Brain microvascular endothelial cell (primary cell): ENCODE results near the gene CHADL.
A peak's percentile ranks its signal among the peaks of the same experiment; 100 is the strongest.

Source experiments
- DNase-seq: peaks from one replicate; pipeline ENCODE4 v3.0.0-alpha.2; 2020
- H3K27ac ChIP-seq: fragments of 250-450 bp; sonication (Bioruptor Pico); 2 replicates; pipeline ENCODE4 v1.5.1; 2020; ENCODE audit warnings: mild to moderate bottlenecking, moderate library complexity
- H3K27me3 ChIP-seq: fragments of 250-450 bp; sonication (Bioruptor Pico); replicated peaks from 2 replicates; pipeline ENCODE4 v1.5.1; 2020; ENCODE audit warnings: mild to moderate bottlenecking
- H3K36me3 ChIP-seq: fragments of 250-450 bp; sonication (Bioruptor Pico); replicated peaks from 2 replicates; pipeline ENCODE4 v1.5.1; 2020; ENCODE audit warnings: mild to moderate bottlenecking
- H3K4me3 ChIP-seq: 2 replicates; pipeline ENCODE4 v1.5.1; 2011; ENCODE audit warnings: low read depth, mild to moderate bottlenecking, control low read depth, low read length, moderate library complexity
- CTCF ChIP-seq: IDR thresholded peaks from 2 replicates; pipeline ENCODE4 v1.5.1; 2011; ENCODE audit warnings: low read depth, mild to moderate bottlenecking, moderate library complexity, low read length, control low read depth, inconsistent platforms; ENCODE audit errors: missing control alignments
- in situ Hi-C: cut with HindIII; loops from 2 replicates; pipeline ENCODE4 v1.10.0; 2017; ENCODE audit warnings: low sequenced_read_pairs, low pct_ligation_motif_present

CHADL gene

GRCh38 chr22:41198027-41198580, 42.6 kb downstream of the CHADL start:
- in situ Hi-C loops: no loop called here
- Histone ChIP-seq H3K36me3 (no peaks in the 10 kb centered on the region), H3K27me3 (no peaks in the 10 kb centered on the region), H3K27ac (no peak overlapping the region), H3K4me3 (peak overlapping the region; percentile 77)
- TF ChIP-seq CTCF: peak; percentile 16
- no peak for DNase-seq

- peak; percentile 26 for TF ChIP-seq CTCF
- DNase-seq: peak; percentile 28
- Histone ChIP-seq H3K36me3 (no peaks in the 10 kb centered on the region), H3K27me3 (no peaks in the 10 kb centered on the region), H3K4me3 (peak overlapping the region; percentile 77), H3K27ac (no peak overlapping the region)
- in situ Hi-C loops: no loop called here
Observed at GRCh38 chr22:41197038-41197972, 43.4 kb downstream of the CHADL start.

- no peak for DNase-seq
- Histone ChIP-seq H3K4me3 (no peak overlapping the region), H3K27me3 (no peaks in the 10 kb centered on the region), H3K36me3 (no peaks in the 10 kb centered on the region), H3K27ac (no peak overlapping the region)
- TF ChIP-seq CTCF: no peak
- in situ Hi-C loops: no loop called here
Observed at GRCh38 chr22:41193829-41194228, 46.9 kb downstream of the CHADL start.

- H3K4me3 ChIP-seq: no peak overlapping the region
- DNase-seq: no peak
- TF ChIP-seq CTCF: no peak
- no peak overlapping the region for H3K27ac ChIP-seq
- in situ Hi-C loops: no loop called here
- no peaks in the 10 kb centered on the region for H3K36me3 ChIP-seq
- H3K27me3 ChIP-seq: no peaks in the 10 kb centered on the region
Observed at GRCh38 chr22:41191467-41191866, 49.3 kb downstream of the CHADL start.

GRCh38 chr22:41184679-41185078, 56.1 kb downstream of the CHADL start:
- no peak for TF ChIP-seq CTCF
- Histone ChIP-seq H3K27ac (no peak overlapping the region), H3K36me3 (peaks cover 8% of the 10 kb centered on the region), H3K27me3 (no peaks in the 10 kb centered on the region), H3K4me3 (no peak overlapping the region)
- in situ Hi-C loops: no loop called here
- no peak for DNase-seq
